Hepatocyte (in vitro differentiated cells): Measurements from ENCODE around the gene TMEM258.

Experiments used
- EZH2 ChIP-seq: fragments of 200-600 bp; sonication (generic); IDR thresholded peaks from 2 replicates; pipeline ENCODE4 v1.6.1; 2016; ENCODE audit warnings: antibody characterized with exemption, mild to moderate bottlenecking, borderline replicate concordance
- EZH2phosphoT487 ChIP-seq: fragments of 200-600 bp; sonication (generic); IDR thresholded peaks from one replicate; pipeline ENCODE4 v1.6.1; 2018; ENCODE audit warnings: antibody characterized with exemption, mild to moderate bottlenecking, low read depth, moderate library complexity; ENCODE audit not compliant: unreplicated experiment, severe bottlenecking
- TF ChIP-seq, protein P1 (sequence below): fragments of 200-600 bp; sonication (generic); IDR thresholded peaks from 2 replicates; pipeline ENCODE4 v1.5.1; 2016; ENCODE audit warnings: antibody characterized with exemption, mild to moderate bottlenecking; ENCODE audit not compliant: poor library complexity

DNA sequence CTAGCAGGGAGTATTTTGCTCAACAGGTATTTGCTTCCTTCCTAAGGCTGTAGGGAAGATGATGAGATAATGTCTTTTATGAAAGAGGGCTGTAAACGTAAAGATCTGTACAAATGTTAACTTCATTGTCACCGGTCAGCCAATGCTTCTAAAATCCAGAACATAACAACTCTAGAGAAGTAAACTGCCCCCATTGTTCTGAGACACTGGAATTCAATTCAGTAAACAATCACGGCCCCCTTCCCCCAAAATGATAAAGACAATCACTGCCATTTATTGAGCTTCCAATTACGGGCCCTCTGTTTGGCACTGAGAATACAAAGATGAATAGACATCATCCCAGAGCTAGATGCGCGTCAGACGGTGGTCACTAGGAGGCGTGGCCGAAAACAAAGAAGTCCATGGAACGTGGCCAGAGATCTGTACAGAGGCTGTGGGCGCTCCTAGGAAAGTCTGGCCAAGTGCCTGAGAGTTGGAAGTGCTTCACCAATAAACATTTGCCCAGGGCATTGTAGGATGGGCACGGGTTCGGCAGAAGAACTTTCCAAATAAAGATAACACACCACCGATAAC lies 576 bp downstream of the TMEM258 start:
- TF ChIP-seq EZH2 = no peak
- TF ChIP-seq, protein P1, sequence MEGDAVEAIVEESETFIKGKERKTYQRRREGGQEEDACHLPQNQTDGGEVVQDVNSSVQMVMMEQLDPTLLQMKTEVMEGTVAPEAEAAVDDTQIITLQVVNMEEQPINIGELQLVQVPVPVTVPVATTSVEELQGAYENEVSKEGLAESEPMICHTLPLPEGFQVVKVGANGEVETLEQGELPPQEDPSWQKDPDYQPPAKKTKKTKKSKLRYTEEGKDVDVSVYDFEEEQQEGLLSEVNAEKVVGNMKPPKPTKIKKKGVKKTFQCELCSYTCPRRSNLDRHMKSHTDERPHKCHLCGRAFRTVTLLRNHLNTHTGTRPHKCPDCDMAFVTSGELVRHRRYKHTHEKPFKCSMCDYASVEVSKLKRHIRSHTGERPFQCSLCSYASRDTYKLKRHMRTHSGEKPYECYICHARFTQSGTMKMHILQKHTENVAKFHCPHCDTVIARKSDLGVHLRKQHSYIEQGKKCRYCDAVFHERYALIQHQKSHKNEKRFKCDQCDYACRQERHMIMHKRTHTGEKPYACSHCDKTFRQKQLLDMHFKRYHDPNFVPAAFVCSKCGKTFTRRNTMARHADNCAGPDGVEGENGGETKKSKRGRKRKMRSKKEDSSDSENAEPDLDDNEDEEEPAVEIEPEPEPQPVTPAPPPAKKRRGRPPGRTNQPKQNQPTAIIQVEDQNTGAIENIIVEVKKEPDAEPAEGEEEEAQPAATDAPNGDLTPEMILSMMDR = peak; percentile 2
- TF ChIP-seq EZH2phosphoT487 = no peak
